Fibroblast of the conjunctiva (primary cell): ENCODE measurements around the gene ZNFX1.

Source experiments
- DNase-seq: peaks from one replicate; pipeline ENCODE4 v3.0.0-alpha.2; 2010; ENCODE audit warnings: low read depth

Gene ZNFX1

DNA sequence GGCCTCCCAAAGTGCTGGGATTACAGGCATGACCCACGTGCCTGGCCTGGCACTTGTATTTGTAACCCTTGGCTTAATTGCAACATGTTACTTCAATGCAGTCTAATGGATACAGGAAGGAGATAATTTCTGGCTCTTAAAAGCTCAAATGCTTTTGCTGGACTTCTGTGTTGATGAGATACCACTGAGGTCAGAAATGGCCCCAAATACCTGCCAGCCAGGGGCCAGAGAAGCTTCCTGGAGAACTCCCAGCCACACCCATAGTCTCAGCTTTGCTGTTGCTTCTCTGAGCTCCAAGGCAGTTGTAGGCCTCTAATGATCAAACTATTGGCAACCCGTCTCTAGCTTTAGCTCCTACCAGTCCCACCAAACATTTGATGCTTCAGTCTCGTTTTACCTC, 14.2 kb upstream of the ZNFX1 start:
- DNase-seq: no peak

DNA sequence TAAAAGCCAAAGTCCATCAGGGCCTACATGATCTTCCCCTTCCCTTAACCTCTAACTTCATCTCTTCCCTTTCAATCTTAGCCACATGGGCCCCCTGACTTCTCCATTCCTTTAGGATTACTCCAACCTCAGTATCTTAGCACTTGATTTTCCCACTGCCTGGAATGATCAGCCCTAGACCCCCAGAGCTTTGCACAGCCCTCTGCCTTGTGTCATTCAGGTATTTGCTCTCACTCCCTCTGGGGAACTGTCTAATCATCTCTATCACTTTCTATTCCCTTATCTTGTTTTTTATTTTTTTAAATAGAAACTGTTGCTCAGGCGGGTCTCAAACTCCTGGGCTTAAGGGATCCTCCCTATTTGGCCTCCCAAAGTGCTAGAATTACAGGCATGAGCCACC, 13.3 kb upstream of the ZNFX1 start:
- no peak for DNase-seq

DNA sequence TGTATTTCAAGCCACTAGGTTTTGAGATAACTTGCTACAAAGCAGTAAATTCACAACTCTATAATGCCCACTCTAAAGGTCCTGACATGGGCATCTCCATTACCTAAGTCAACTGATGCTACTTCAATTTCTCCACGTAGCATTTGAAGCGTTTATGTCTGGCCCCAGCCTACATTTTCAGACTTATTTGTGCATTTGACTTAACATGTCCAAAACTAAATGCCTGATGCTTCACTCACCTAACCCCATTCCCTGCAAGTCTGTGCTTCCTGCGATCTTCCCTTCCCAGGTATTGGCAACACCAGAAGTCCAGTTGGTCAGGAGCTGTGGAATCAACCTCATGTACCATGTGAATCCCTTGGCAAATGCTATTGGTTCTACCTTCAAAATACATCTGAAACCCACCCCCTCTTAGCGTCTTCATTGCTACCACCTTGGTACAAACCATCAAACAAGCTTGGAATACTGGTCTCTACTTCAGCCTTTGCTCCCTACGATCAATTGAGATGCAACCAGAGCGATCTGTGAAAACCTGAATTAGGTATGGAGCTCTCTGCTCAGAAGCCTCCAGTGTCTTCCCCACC, 12.8 kb upstream of the ZNFX1 start:
- DNase-seq: no peak

DNA sequence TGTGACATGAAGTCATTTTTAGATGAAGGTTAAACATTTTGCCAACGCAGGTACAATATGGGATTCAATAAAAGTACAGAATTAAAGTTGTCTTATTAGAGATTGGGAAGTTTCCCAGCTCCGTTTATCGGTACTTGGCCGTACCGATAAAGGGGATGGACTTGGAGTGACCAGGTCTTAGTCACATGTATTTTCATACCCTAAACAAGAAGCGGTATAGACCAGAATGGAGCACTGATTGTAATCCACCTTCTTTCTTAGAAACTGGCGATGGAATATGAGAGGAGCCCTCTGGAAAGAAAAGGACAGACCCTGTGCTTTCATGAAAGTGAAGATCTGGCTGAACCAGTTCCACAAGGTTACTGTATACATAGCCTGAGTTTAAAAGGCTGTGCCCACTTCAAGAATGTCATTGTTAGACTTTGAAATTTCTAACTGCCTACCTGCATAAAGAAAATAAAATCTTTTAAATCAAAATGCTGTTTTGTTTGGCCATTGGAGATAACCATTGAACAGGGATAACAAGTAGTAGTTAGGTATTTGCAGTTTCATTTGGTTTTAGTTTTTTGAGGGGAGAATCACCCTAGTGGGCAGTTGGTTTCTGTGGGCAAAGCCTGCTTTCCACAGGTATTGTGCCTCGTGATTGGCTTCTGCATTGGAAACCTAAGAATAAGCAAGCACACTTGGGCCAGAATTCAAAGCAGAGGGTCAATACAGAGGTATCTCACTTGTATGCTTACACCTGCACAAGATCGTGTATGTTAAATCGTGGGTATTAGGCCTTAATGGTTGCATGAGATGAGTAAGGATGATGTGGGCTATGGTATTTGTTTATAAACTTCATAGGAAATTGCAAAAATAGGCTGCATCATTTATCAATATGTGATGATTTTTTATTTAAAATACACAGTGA, 11.2 kb upstream of the ZNFX1 start:
- DNase-seq: no peak

DNA sequence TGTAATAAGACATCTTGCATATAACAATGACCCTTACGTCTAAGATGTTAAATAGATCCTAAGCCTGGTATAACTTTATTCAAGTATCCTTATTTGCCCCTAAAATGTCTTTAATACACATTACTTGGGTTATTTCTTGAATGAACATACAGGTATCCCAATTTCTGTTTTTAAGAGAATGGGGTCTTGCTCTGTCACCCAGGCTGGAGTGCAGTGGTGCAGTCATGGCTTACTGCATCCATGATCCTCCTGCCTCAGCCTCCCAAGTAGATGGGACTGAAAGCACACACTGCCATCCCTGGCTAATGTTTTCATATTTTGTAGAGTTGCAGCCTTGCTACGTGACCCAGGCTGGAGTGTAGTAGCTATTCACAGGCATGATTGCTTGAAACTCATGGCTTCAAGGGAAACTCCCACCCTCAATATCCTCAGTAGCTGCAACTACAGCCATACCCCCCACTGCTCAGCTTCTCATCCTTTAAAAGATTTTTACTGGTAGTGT, 10.4 kb upstream of the ZNFX1 start:
- no peak for DNase-seq

DNA sequence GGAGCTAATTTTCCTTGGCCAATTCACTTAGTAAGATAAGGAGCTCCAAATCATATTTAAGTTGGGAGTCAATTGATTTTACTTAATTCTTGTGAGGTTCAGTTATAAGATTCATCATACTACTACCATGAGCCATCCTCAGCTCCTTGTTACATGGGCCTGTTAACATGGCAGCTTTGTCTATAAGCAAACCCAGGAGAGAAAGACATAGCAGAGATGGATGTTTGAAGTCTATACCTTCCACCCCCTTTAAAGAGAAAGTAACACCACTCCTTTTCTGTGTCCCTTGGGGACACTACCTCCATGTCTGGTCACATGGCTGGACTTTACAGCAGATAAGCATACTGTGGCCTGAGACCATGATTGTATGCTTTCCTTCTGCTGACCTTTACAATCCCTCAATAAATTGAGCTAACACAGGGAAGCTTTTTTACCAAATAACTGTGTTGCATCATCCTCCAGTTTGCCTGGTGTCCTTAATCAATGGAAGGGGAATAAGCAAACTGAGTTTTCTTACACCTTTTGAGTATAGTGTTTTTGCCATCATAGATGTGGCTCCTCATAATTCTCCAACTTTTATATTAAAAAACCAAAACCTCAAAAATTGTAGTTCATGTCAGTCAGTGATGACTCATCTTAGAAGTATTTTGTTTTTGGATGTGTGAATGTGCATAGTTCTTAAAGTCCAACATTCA, 9.8 kb upstream of the ZNFX1 start:
- peak; percentile 36 for DNase-seq

DNA sequence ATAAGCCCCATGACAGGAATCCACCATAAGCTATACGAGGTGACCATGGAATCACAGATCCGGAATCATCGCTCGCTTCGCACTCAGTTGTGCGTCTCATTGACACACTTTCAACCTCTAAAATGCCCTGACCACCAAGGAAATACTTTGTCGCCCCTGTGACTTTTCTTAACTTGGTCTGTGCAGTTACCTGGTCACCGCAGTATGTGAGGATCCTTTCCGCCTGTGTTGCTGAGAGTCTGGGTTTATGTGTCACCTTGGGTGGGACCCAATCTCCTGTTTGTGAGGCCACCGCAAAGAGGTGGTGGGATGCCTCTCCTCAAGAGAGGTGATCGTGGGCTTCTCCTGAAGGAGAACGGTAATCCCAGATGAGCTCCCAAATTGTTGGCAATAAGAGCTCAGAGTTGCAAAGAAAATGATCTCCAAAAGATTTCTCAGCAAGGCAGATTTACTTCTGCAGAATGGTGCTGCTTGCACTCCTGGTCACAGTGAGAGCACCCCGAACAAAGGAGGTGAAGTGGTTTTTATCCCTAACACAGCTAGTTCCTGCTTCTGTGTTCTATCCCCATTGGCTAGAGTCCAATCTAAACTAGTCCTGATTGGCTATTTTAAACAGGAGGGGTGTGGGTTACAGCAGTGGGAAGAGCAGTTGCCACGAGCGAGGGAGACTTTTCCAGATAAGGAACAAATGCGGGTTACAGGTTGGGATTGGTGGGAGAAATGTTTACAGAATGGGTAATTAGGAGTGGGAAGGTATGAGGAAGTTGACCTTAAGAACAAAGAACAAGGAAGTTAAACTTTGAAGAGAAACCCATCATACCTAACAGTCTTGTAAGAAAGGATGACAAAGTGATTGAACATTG, 9.1 kb upstream of the ZNFX1 start:
- no peak for DNase-seq

DNA sequence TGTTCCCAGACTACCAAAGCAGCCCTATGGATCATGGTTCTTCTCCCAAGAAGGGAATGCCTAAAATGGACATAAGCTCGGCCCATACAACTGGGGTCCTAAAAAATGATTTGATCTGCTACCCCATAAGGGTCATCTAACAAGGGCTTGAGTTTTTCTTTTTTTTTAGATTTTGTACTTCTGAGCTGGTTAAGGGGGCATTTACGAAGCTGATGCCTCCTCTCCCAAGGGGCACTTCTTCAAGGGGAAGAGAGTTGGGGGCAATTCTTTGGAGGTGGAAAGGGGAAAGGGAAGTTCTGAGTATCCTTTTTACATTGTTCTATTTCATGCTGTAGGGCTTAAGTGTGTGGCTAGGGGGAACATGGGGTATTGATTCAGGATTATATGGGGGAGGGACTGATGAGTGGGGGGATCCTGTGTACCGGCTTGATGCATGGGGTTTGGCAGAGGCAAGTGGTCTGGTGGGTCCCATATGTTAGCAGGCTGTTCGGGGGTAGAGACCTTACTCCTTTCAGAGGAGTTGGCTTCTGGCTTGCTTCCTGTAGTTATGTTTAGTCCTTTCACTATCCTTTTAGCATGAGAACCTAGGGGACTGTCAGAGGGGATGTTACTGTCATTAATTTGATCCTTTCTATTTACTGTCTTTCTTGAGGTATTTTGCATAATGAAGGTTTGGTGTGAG, 8.1 kb upstream of the ZNFX1 start:
- no peak for DNase-seq

DNA sequence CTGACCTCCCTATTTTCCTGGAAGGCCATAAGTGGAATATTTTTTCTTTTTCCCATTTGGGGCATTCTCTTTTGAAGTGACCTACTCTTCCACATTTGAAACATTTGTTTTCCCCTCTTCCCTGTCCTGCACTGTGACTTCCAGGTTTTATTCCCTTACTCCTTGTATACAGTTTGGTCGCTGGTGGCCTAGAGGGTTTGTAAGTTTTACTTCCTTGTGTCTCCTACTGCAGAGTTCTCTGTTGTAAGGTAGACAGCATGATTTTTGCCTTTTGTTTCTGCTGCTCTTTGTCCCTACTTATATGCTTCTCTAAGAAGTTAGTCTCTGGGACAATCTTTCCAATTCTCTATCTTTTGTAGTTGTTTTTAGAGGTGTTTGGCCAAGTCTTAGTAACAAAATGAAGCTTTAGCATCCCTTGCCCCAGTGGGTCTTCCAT, 7.4 kb upstream of the ZNFX1 start:
- DNase-seq: no peak

DNA sequence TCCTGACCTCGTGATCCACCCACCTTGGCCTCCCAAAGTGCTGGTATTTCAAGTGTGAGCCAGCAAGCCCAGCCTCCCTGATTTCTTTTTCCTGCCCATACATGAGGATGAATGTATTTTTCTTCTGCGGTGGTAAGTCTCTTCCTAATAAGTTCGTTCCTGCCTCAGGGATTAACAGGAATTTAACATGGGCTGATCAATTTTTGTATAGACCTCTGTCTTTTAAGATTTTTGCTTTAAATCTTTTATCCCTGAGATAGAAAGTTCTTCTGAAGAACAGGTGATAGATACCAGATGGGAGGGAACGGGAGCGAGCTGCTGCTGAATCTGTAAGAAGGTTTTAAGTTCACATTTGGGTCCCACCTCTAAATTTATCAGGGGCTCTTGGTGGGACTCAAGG, 7.0 kb upstream of the ZNFX1 start:
- DNase-seq: no peak

DNA sequence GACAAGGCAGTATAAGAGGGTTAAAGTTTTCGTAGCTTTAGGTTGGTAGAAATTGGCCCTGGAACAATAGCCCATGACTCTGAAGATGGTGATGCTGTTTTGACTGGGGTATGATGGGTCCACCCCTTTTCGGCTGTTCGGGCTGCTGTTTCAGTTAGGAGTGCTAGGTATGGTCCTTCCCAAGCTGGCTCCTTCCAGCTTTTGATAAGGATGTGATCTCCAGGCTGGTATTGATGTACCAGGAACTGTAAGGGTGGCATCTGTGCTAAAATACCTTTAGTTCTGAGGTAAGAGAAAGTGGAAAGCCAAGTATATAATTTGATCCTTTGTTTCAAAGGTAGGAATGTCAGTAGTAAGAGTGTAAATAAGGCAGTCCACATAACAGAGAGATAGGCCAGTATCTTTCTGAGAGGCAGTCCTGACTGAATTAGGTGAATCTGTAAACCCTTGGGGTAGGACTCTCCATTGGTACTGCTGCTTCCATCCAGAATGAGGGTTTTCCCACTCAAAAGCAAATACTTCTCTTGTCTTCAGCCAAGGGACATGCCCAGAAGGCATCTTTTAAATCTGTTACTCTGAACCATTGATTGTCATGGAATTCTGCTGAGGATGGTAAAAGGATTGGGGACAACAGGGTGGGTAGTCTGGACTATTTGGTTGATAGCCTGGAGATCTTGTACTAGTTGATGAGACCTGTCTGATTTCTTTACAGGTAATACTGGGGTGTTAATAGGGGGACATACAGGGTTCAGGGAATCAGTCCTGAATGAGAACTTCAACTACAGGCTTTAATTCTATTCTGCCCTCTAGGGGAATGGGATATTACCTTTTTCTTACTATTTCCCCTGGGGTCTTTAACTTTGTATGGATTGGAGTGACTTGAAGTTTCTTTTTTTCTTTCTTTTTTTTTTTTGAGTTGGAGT, 6.1 kb upstream of the ZNFX1 start:
- no peak for DNase-seq

DNA sequence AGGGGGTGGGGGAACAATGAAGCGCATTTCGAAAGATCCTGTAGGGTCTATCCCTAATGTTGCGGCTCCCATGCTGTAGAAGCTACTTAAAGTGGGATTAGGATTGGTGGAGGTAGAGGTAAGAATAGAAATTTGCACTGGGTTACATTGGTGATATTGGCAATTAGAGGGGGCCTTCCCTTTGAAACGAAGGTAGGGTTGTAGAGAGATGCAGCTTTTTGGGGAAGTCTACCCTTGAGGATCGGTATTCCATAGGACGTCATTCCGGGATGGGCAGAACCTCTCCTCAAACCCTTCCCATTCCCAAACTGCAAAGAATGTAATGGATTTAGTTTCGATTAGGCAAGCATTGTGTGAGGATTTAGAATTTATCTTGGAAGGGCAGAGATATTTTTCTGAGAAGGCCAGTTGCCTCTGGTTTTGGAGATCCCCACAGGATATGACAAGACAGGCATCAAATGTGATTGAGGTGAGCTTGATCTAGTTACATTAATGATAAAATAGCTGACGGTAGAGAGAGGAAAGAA, 5.4 kb upstream of the ZNFX1 start:
- DNase-seq: no peak

DNA sequence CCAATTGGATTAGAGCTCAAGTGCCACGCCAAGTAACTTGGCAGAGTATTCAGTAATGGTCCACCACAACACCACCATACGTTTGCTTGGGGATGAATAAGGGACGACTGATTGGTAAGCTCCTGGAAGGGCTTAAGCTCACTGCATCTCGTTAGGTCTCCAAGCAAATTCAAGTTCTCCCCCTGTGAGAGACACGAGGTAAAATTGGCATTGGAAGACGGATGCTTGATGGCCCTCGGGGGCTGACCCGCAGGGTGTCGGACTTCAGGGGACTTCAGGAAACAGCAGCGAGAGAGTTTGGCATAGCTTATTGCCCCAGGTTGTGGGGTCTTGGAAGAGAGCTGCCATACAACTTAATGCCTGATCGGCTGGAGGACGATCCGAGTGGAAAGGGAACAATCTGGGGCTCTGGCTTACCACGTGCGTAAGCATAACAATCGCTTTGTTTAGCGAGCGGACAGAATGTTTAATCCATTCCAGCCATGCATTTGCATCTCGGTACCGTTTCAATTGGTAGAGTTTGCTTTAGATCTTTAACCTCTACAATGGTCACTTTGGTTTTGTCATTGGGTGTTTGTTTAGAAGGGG, 4.8 kb upstream of the ZNFX1 start:
- DNase-seq: no peak

DNA sequence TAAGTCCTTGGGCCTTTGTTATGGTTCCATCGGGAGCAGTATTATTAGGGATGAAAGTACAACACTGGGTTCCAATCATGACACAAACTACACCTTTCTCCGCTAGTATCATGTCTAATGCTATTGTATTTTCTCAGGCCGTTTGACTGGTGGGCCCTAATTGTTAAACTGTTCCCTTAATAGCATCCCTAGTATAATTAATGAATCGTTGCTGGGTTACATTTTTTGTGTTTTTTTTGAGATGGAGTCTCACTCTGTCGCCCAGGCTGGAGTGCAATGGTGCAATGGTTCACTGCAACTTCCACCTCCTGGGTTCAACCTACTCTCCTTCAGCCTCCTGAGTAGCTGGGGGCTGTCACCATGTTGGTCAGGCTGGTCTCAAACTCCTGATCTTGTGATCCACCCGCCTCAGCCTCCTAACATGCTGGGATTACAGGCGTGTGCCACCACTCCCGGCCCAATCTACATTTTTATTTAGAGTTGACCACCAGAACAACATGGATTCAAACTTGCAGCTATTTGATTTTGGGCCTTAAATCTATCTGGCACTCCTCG, 4.1 kb upstream of the ZNFX1 start:
- DNase-seq: no peak

DNA sequence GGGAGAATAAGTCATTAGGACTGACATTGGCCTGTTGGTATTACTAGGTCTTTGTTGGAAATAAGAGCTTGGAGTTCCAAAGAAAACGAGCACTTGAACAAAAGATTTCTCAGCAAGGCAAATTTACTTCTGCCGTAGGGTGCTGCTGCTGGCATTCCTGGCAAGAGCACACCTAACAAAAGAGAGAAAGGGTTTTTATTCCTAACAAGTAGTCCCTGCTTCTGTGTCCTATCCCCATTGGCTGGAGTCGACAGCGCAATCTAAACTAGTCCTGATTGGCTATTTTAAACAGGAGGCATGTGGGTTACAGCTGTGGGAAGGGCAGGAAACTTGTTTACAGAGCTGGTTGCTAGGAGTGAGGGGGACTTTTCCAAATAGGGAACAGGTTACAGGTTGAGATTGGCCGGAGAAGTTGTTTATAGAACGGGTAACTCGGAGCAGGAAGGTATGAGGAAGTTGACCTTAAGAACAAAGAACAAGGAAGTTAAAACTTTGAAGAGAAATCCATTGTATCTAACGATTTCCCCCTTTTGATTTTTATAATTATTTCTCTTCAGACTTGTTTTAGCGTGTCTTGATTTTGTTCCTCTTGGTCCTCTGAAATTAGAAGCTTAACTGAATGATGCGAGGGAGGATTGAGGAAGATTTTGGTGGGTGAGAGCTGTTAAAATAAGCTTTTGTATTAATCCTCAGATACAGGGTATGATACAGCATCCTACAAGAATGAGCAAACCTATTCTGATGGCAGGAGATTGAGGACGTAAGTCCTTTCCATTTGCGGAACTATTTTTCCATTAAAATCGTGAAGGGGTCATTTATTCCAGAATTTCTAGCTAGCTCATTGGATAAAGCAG, 3.4 kb upstream of the ZNFX1 start:
- DNase-seq: no peak

DNA sequence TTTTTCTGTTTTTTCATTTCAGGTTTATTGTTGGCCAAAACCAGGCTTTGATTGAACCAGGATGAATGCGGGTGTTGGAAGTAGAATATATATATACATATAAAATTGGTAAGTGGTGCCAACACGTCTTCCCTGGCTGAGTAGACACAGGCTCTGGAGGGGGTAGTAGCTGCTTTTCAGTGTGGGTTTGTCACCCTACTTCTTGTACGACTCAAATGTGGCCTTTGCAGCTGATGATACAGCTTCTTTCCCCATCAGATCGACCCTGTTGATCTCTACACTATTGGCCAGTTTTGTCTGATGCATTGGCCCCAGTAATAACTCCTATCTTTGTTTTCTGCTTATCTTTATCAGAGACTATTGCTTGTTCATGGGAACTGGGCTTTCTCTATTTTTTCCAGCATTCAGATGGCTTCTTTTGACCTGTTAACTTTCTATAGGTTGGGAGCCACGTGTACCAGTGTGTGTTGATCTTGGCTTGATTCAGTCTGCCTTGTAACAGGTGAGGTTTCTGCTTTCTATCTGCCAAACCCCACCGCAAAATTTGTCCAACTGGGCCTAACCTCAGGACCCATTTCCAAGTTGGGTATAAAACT, 2.7 kb upstream of the ZNFX1 start:
- DNase-seq: no peak

DNA sequence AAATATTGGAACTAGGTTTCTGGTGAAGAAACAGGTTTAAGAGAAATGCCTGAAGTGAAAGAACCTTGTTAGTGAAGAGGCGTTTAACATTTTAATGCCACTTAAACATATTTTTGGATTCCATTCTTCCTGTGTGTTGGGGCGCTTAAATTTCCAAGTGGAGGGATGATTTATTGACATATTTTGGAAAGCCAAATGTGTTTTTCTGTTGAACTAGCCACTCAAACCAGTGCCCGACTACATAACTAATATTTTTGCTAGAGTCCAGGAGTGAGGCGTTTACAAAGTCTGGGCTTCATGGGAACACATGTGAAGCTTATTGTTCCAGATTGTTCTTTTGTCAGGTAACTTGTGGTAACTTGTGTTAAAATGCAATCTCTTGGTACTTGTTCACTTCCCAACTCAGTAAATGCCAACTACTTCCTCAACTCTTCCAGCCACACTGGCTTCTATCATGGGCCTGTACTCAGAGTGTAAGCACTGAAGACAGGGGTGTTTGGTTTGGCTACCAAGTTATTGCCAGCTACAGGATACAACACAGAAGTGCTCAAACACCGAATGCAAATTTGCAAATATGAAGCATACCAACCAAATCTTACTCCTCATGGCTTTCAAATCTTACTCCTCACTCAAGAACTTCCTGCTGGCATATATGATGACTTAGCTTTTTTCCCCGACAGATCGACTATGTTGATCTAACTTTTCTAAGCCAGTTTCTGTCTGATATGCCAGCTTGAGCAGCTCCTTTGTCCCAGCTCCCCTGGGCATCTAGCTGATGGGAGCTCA, 2.0 kb upstream of the ZNFX1 start:
- no peak for DNase-seq
